Neural crest cell (in vitro differentiated cells): ENCODE results near the gene P2RY8. TPM values are rescaled to one million over a fixed set of nuclear protein-coding genes. Genes with fewer than 3 reads are reported as not detected.
"Not testable (repeated sequence)": the region's sequence is repeated elsewhere in the genome, so short reads cannot be mapped to it uniquely, and the experiment has no call there.

Experiments
- DNase-seq: peaks from one replicate; pipeline ENCODE4 v3.0.0; 2021; ENCODE audit warnings: low read depth, mixed read lengths, low spot score
- H3K27ac Mint-ChIP-seq: one replicate; pipeline ENCODE4 v1.8.0; 2021; ENCODE audit warnings: mild to moderate bottlenecking, mixed read lengths; ENCODE audit not compliant: unreplicated experiment
- H3K27me3 Mint-ChIP-seq: 2 replicates; pipeline ENCODE4 v1.8.0; 2021; ENCODE audit warnings: low read depth, mild to moderate bottlenecking, mixed read lengths
- H3K36me3 Mint-ChIP-seq: 2 replicates; pipeline ENCODE4 v1.8.0; 2021; ENCODE audit warnings: low read depth, mild to moderate bottlenecking, mixed read lengths
- H3K4me1 Mint-ChIP-seq: 2 replicates; pipeline ENCODE4 v1.8.0; 2021; ENCODE audit warnings: mixed read lengths
- H3K4me3 Mint-ChIP-seq: one replicate; pipeline ENCODE4 v1.8.0; 2021; ENCODE audit warnings: mild to moderate bottlenecking, mixed read lengths
- H3K9me3 Mint-ChIP-seq: 2 replicates; pipeline ENCODE4 v1.8.0; 2021; ENCODE audit warnings: mixed read lengths
- CTCF ChIP-seq: fragments of 200-600 bp; sonication (generic); conservative IDR thresholded peaks from 2 replicates; pipeline ENCODE4 v1.5.0; 2021; ENCODE audit warnings: antibody characterized with exemption, mild to moderate bottlenecking
- total RNA-seq: library from RNA; stranded (reverse); gene quantifications from 2 replicates; pipeline ENCODE4 v1.2.1, GENCODE V29; 2021

Gene P2RY8
- total RNA-seq, 1 donor from 2014 or later: not detected

DNA sequence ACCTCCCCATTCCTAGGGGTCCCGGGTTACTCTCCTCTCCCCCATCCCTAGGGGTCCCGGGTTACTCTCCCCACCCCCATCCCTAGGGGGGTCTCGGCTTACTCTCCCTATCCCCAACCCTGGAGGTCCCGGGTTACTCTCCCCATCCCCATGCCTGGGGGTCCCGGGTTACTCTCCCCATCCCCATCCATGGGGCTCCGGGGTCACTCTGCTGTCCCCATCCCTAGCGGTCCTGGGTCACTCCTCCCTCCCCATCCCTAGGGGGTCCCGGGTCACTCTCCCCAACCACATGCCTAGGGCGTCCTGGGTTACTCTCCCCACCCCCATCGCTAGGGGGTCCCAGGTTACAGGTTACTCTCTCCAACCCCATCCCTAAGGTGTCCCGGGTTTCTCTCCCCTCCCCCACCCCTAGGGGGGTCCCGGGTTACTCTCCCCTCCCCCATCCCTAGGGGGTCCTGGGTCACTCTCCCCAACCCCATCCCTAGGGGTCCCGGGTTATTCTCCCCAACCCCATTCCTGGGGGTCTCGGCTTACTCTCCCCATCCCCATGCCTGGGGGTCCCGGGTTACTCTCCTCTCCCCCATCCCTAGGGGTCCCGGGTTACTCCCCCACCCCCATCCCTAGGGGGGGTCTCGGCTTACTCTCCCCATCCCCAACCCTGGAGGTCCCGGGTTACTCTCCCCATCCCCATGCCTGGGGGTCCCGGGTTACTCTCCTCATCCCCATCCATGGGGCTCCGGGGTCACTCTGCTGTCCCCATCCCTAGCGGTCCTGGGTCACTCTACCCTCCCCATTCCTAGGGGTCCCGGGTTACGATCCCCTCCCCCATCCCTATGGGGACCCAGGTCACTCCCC lies 85.1 kb downstream of the P2RY8 start:
- H3K27me3 Mint-ChIP-seq: peaks cover 18% of the 10 kb centered on the region
- peaks cover 36% of the 10 kb centered on the region for H3K36me3 Mint-ChIP-seq
- no peak for DNase-seq

GRCh38 chrX:1451251-1451660 lies 85.7 kb downstream of the P2RY8 start:
- Mint-ChIP-seq H3K27me3 (peaks cover 16% of the 10 kb centered on the region), H3K27ac (no peak overlapping the region)

More for the DNA sequence above, 85.1 kb downstream of the P2RY8 start:
- Mint-ChIP-seq H3K9me3 (peaks cover 33% of the 10 kb centered on the region), H3K4me1 (peaks cover 17% of the 10 kb centered on the region), H3K4me3 (peak overlapping the region; percentile 97), H3K27ac (no peak overlapping the region)
- no peak for TF ChIP-seq CTCF

GRCh38 chrX:1450361-1451161 lies 86.4 kb downstream of the P2RY8 start:
- peaks cover 12% of the 10 kb centered on the region for H3K27me3 Mint-ChIP-seq
- H3K36me3 Mint-ChIP-seq: peaks cover 43% of the 10 kb centered on the region
- H3K9me3 Mint-ChIP-seq: peaks cover 37% of the 10 kb centered on the region
- no peak overlapping the region for H3K27ac Mint-ChIP-seq
- TF ChIP-seq CTCF: no peak
- H3K4me3 Mint-ChIP-seq: peak overlapping the region; percentile 82
- no peak for DNase-seq
- peaks cover 17% of the 10 kb centered on the region for H3K4me1 Mint-ChIP-seq

More at GRCh38 chrX:1451251-1451660, 85.7 kb downstream of the P2RY8 start:
- H3K4me3 Mint-ChIP-seq: peak overlapping the region; percentile 15
- TF ChIP-seq CTCF: no peak
- peaks cover 39% of the 10 kb centered on the region for H3K36me3 Mint-ChIP-seq
- peaks cover 17% of the 10 kb centered on the region for H3K4me1 Mint-ChIP-seq
- peaks cover 35% of the 10 kb centered on the region for H3K9me3 Mint-ChIP-seq
- DNase-seq: no peak

GRCh38 chrX:1449823-1450149 lies 87.2 kb downstream of the P2RY8 start:
- Mint-ChIP-seq H3K4me3 (peak overlapping the region; percentile 82), H3K27ac (no peak overlapping the region), H3K4me1 (peaks cover 17% of the 10 kb centered on the region), H3K9me3 (peaks cover 42% of the 10 kb centered on the region), H3K36me3 (peaks cover 51% of the 10 kb centered on the region), H3K27me3 (peaks cover 7% of the 10 kb centered on the region)
- no peak for DNase-seq
- TF ChIP-seq CTCF: no peak

GRCh38 chrX:1449036-1449822 lies 87.8 kb downstream of the P2RY8 start:
- peaks cover 46% of the 10 kb centered on the region for H3K9me3 Mint-ChIP-seq
- peak overlapping the region; percentile 58 for H3K4me3 Mint-ChIP-seq
- peaks cover 17% of the 10 kb centered on the region for H3K4me1 Mint-ChIP-seq
- no peak for DNase-seq
- peaks cover 57% of the 10 kb centered on the region for H3K36me3 Mint-ChIP-seq
- no peak overlapping the region for H3K27ac Mint-ChIP-seq
- peaks cover 7% of the 10 kb centered on the region for H3K27me3 Mint-ChIP-seq
- TF ChIP-seq CTCF: no peak

- Mint-ChIP-seq H3K9me3 (peaks cover 49% of the 10 kb centered on the region), H3K4me3 (peak overlapping the region; percentile 58), H3K4me1 (peaks cover 17% of the 10 kb centered on the region), H3K36me3 (peaks cover 60% of the 10 kb centered on the region)
- H3K27me3 Mint-ChIP-seq, DNase-seq, H3K27ac Mint-ChIP-seq: not testable (repeated sequence)
Measured at GRCh38 chrX:1448573-1449001, 88.4 kb downstream of the P2RY8 start.

- H3K27ac Mint-ChIP-seq, H3K4me3 Mint-ChIP-seq, DNase-seq, H3K27me3 Mint-ChIP-seq: not testable (repeated sequence)
- Mint-ChIP-seq H3K36me3 (peaks cover 63% of the 10 kb centered on the region), H3K4me1 (peaks cover 16% of the 10 kb centered on the region), H3K9me3 (peaks cover 49% of the 10 kb centered on the region)
Measured at GRCh38 chrX:1447969-1448572, 88.9 kb downstream of the P2RY8 start.
